Myocyte (in vitro differentiated cells): ENCODE measurements around the gene APOD. TPM values are rescaled to one million over a fixed set of nuclear protein-coding genes. Genes with fewer than 3 reads are reported as not detected.
A peak's percentile ranks its signal among the peaks of the same experiment; 100 is the strongest.

Source experiments
- DNase-seq: peaks from one replicate; pipeline ENCODE4 v3.0.0-alpha.2; 2012; ENCODE audit warnings: low read depth
- total RNA-seq: library from RNA; depleted of rRNA; stranded (reverse); fragments of >200 nt; gene quantifications from 2 replicates; pipeline ENCODE4 v1.2.3, GENCODE V29; 2014

Gene APOD
- total RNA-seq, 1 donor from 2014 or later = 3.6 TPM

- DNase-seq = no peak
These were observed 4.1 kb upstream of the APOD start for GRCh38 chr3:195587824-195588223.

- DNase-seq = no peak
These were observed 3.7 kb upstream of the APOD start for GRCh38 chr3:195587406-195587805.

GRCh38 chr3:195584543-195584870, 767 bp upstream of the APOD start:
- DNase-seq = no peak

GRCh38 chr3:195582947-195583346, 793 bp downstream of the APOD start:
- DNase-seq = no peak

- DNase-seq = no peak
These were observed 2.8 kb downstream of the APOD start for GRCh38 chr3:195580744-195581443.

GRCh38 chr3:195579281-195579680, 4.5 kb downstream of the APOD start:
- DNase-seq = no peak

GRCh38 chr3:195578565-195578964, 5.2 kb downstream of the APOD start:
- DNase-seq = no peak

- no peak for DNase-seq
These were observed 6.0 kb downstream of the APOD start for GRCh38 chr3:195577645-195578177.

GRCh38 chr3:195574497-195575304, 9.0 kb downstream of the APOD start:
- no peak for DNase-seq

GRCh38 chr3:195573611-195574496, 9.9 kb downstream of the APOD start:
- DNase-seq = no peak

- no peak for DNase-seq
These were observed 12.4 kb downstream of the APOD start for GRCh38 chr3:195571361-195571760.

- DNase-seq = no peak
These were observed 12.8 kb downstream of the APOD start for GRCh38 chr3:195570912-195571311.

- no peak for DNase-seq
These were observed 13.4 kb downstream of the APOD start for GRCh38 chr3:195570344-195570743.

GRCh38 chr3:195568630-195569029, 15.1 kb downstream of the APOD start:
- no peak for DNase-seq

GRCh38 chr3:195566797-195567196, 16.9 kb downstream of the APOD start:
- DNase-seq = no peak

GRCh38 chr3:195565716-195566115, 18.0 kb downstream of the APOD start:
- DNase-seq = no peak

GRCh38 chr3:195563317-195563716, 20.4 kb downstream of the APOD start:
- DNase-seq = no peak

- DNase-seq = peak; percentile 32
These were observed 23.9 kb downstream of the APOD start for GRCh38 chr3:195559723-195560409.

GRCh38 chr3:195558602-195559001, 25.1 kb downstream of the APOD start:
- DNase-seq = peak; percentile 85

- DNase-seq = no peak
These were observed 26.4 kb downstream of the APOD start for GRCh38 chr3:195557322-195557721.

- DNase-seq = no peak
These were observed 27.4 kb downstream of the APOD start for GRCh38 chr3:195556390-195556789.
